ENCODE measurements around the gene ACAP1.
"Not testable (repeated sequence)": the region's sequence is repeated elsewhere in the genome, so short reads cannot be mapped to it uniquely, and the experiment has no call there.

The ACAP1 gene

GRCh38 chr17:7334938-7335538 is 1.3 kb upstream of the ACAP1 start:
- TF ChIP-seq ARNTL (CRISPR knock-in tag; IDR thresholded peaks at IDR 0.05; ENCODE audit: borderline replicate concordance, low read depth): no peak
- TF ChIP-seq ZNF8 (CRISPR knock-in tag; IDR thresholded peaks at IDR 0.05): no peak
- TF ChIP-seq CREB5 (CRISPR knock-in tag; IDR thresholded peaks at IDR 0.05; ENCODE audit: low read depth): no peak
- TF ChIP-seq POU6F1 (CRISPR knock-in tag; IDR thresholded peaks at IDR 0.05; ENCODE audit: borderline replicate concordance, low read depth): no peak
- no peak for TF ChIP-seq ZFP30 (CRISPR knock-in tag; IDR thresholded peaks at IDR 0.05)
- no peak for TF ChIP-seq ESRRG (CRISPR knock-in tag; IDR thresholded peaks at IDR 0.05)
- TF ChIP-seq ZC3H10 (CRISPR knock-in tag; IDR thresholded peaks at IDR 0.05): no peak
- no peak for TF ChIP-seq ZFP3 (CRISPR knock-in tag; IDR thresholded peaks at IDR 0.05)
- TF ChIP-seq ISL1 (CRISPR knock-in tag; IDR thresholded peaks at IDR 0.05): no peak
- no peak for TF ChIP-seq TOX (CRISPR knock-in tag; IDR thresholded peaks at IDR 0.05; ENCODE audit: borderline replicate concordance)
- no peak for TF ChIP-seq OSR1 (CRISPR knock-in tag; IDR thresholded peaks at IDR 0.05)
- no peak for TF ChIP-seq TSHZ2 (CRISPR knock-in tag; IDR thresholded peaks at IDR 0.05)
- no peak for ATAC-seq

- ATAC-seq: not testable (repeated sequence)
Observed at GRCh38 chr17:7335765-7336164, 564 bp upstream of the ACAP1 start.

GRCh38 chr17:7337600-7337999 is 1.3 kb downstream of the ACAP1 start:
- ATAC-seq: not testable (repeated sequence)

- TF ChIP-seq PATZ1 (CRISPR knock-in tag; IDR thresholded peaks at IDR 0.05; ENCODE audit: borderline replicate concordance): no peak
- no peak for TF ChIP-seq ZNF8 (CRISPR knock-in tag; IDR thresholded peaks at IDR 0.05)
- no peak for TF ChIP-seq ZNF70 (CRISPR knock-in tag; IDR thresholded peaks at IDR 0.05)
- no peak for TF ChIP-seq ZFP3 (CRISPR knock-in tag; IDR thresholded peaks at IDR 0.05)
- TF ChIP-seq TSHZ2 (CRISPR knock-in tag; IDR thresholded peaks at IDR 0.05): no peak
- TF ChIP-seq TOX (CRISPR knock-in tag; IDR thresholded peaks at IDR 0.05; ENCODE audit: borderline replicate concordance): no peak
- TF ChIP-seq PPARA (CRISPR knock-in tag; IDR thresholded peaks at IDR 0.05; ENCODE audit: borderline replicate concordance): no peak
- TF ChIP-seq ZC3H10 (CRISPR knock-in tag; IDR thresholded peaks at IDR 0.05): no peak
- no peak for TF ChIP-seq OSR1 (CRISPR knock-in tag; IDR thresholded peaks at IDR 0.05)
- TF ChIP-seq GLIS3 (CRISPR knock-in tag; IDR thresholded peaks at IDR 0.05): no peak
- TF ChIP-seq ZFP30 (CRISPR knock-in tag; IDR thresholded peaks at IDR 0.05): no peak
- no peak for TF ChIP-seq CSRNP3 (CRISPR knock-in tag; IDR thresholded peaks at IDR 0.05)
- TF ChIP-seq RARB (CRISPR knock-in tag; IDR thresholded peaks at IDR 0.05): no peak
- TF ChIP-seq CSDC2 (CRISPR knock-in tag; IDR thresholded peaks at IDR 0.05): no peak
- TF ChIP-seq SNAI2 (CRISPR knock-in tag; IDR thresholded peaks at IDR 0.05): no peak
- TF ChIP-seq ISL1 (CRISPR knock-in tag; IDR thresholded peaks at IDR 0.05): no peak
- TF ChIP-seq ARNTL (CRISPR knock-in tag; IDR thresholded peaks at IDR 0.05; ENCODE audit: borderline replicate concordance, low read depth): no peak
- no peak for ATAC-seq
Observed at GRCh38 chr17:7340179-7340578, 3.9 kb downstream of the ACAP1 start.

Data from SK-N-SH treated with all-trans-retinoic acid at 6 μM for 48 hours (cell line).